GM23338 (cell line): ENCODE measurements around the gene RAB37. TPM values are rescaled to one million over a fixed set of nuclear protein-coding genes. Genes with fewer than 3 reads are reported as not detected.

ENCODE experiments used
- ATAC-seq: fragments of 200-7000 bp; cut with Tn5 transposase; 3 replicates; pipeline ENCODE4 v1.9.1; 2020
- DNase-seq: peaks from one replicate; pipeline ENCODE4 v3.0.0-alpha.2; 2015; ENCODE audit warnings: low spot score
- H2AFZ ChIP-seq: fragments of 200-600 bp; sonication (generic); 2 replicates; pipeline ENCODE4 v1.8.0; 2016; ENCODE audit warnings: antibody characterized with exemption, mild to moderate bottlenecking, moderate library complexity
- H3F3A ChIP-seq: fragments of 200-600 bp; sonication (generic); replicated peaks from 2 replicates; pipeline ENCODE4 v1.8.0; 2017; ENCODE audit warnings: antibody characterized with exemption, mixed run types, low read depth
- H3K27ac ChIP-seq: fragments of 200-600 bp; sonication (generic); 2 replicates; pipeline ENCODE4 v1.6.1; 2016; ENCODE audit warnings: low read depth
- H3K27me3 ChIP-seq: fragments of 200-600 bp; sonication (generic); 2 replicates; pipeline ENCODE4 v1.8.0; 2016; ENCODE audit warnings: mild to moderate bottlenecking, mixed run types, moderate library complexity; ENCODE audit not compliant: insufficient read depth
- H3K36me3 ChIP-seq: fragments of 200-600 bp; sonication (generic); 2 replicates; pipeline ENCODE4 v1.8.0; 2016; ENCODE audit warnings: mild to moderate bottlenecking; ENCODE audit not compliant: insufficient read depth
- H3K4me1 ChIP-seq: fragments of 200-600 bp; sonication (generic); 2 replicates; pipeline ENCODE4 v1.8.0; 2016; ENCODE audit warnings: mild to moderate bottlenecking, moderate library complexity; ENCODE audit not compliant: insufficient read depth
- H3K4me2 ChIP-seq: fragments of 200-600 bp; sonication (generic); 2 replicates; pipeline ENCODE4 v1.7.1; 2017; ENCODE audit warnings: mixed run types
- H3K4me3 ChIP-seq: fragments of 200-600 bp; sonication (generic); 2 replicates; pipeline ENCODE4 v1.6.1; 2016; ENCODE audit warnings: mixed run types
- H3K79me2 ChIP-seq: fragments of 200-600 bp; sonication (generic); replicated peaks from 2 replicates; pipeline ENCODE4 v1.8.0; 2017; ENCODE audit warnings: mild to moderate bottlenecking; ENCODE audit not compliant: insufficient read depth
- H3K9me2 ChIP-seq: fragments of 200-600 bp; sonication (generic); 2 replicates; pipeline ENCODE4 v1.8.0; 2017; ENCODE audit not compliant: insufficient read depth
- H4K20me1 ChIP-seq: fragments of 200-600 bp; sonication (generic); replicated peaks from 2 replicates; pipeline ENCODE4 v1.8.0; 2017; ENCODE audit warnings: mild to moderate bottlenecking; ENCODE audit not compliant: insufficient read depth
- H3K27ac Mint-ChIP-seq: 2 replicates; pipeline ENCODE4 v1.8.0; 2020; ENCODE audit warnings: inconsistent platforms, mild to moderate bottlenecking, moderate library complexity, mixed read lengths
- H3K27me3 Mint-ChIP-seq: 3 replicates; pipeline ENCODE4 v1.8.0; 2022; ENCODE audit warnings: low read depth, mild to moderate bottlenecking, moderate library complexity, mixed read lengths, inconsistent platforms; ENCODE audit not compliant: insufficient read depth, poor library complexity
- H3K36me3 Mint-ChIP-seq: 3 replicates; pipeline ENCODE4 v1.8.0; 2021; ENCODE audit warnings: low read depth, mild to moderate bottlenecking, inconsistent platforms, moderate library complexity, mixed read lengths
- H3K4me1 Mint-ChIP-seq: 3 replicates; pipeline ENCODE4 v1.8.0; 2020; ENCODE audit warnings: mild to moderate bottlenecking, inconsistent platforms, mixed read lengths
- H3K4me3 Mint-ChIP-seq: 3 replicates; pipeline ENCODE4 v1.8.0; 2021; ENCODE audit warnings: moderate library complexity, mild to moderate bottlenecking, inconsistent platforms, mixed read lengths
- H3K9me3 Mint-ChIP-seq: 3 replicates; pipeline ENCODE4 v1.8.0; 2020; ENCODE audit warnings: moderate library complexity, mild to moderate bottlenecking, inconsistent platforms, mixed read lengths
- CREB1 ChIP-seq: fragments of 250-450 bp; sonication (Bioruptor Pico); IDR thresholded peaks from 2 replicates; pipeline ENCODE4 v1.5.0; 2020; ENCODE audit warnings: low read depth, mild to moderate bottlenecking, moderate library complexity
- EZH2 ChIP-seq: fragments of 200-600 bp; sonication (generic); IDR thresholded peaks from one replicate; pipeline ENCODE4 v1.8.0; 2017; ENCODE audit warnings: antibody characterized with exemption, mild to moderate bottlenecking, low read depth; ENCODE audit not compliant: unreplicated experiment
- EZH2phosphoT487 ChIP-seq: fragments of 200-600 bp; sonication (generic); IDR thresholded peaks from one replicate; pipeline ENCODE4 v1.8.1; 2018; ENCODE audit warnings: antibody characterized with exemption; ENCODE audit not compliant: unreplicated experiment
- JUNB ChIP-seq: IDR thresholded peaks from one replicate; pipeline ENCODE4 v1.6.1; 2016; ENCODE audit warnings: antibody characterized with exemption; ENCODE audit not compliant: unreplicated experiment
- NANOG ChIP-seq: IDR thresholded peaks from 2 replicates; pipeline ENCODE4 v1.6.1; 2016; ENCODE audit warnings: antibody characterized with exemption, borderline replicate concordance
- POLR2AphosphoS5 ChIP-seq: IDR thresholded peaks from 2 replicates; pipeline ENCODE4 v1.6.1; 2016; ENCODE audit warnings: antibody characterized with exemption, low read depth
- STAT1 ChIP-seq: IDR thresholded peaks from one replicate; pipeline ENCODE4 v1.6.1; 2016; ENCODE audit warnings: antibody characterized with exemption; ENCODE audit not compliant: unreplicated experiment
- ZNF114 ChIP-seq: fragments of 250-450 bp; sonication (Bioruptor Pico); IDR thresholded peaks from 2 replicates; pipeline ENCODE4 v1.5.0; 2020; ENCODE audit warnings: mild to moderate bottlenecking, moderate library complexity
- ZNF331 ChIP-seq: fragments of 250-450 bp; sonication (Bioruptor Pico); IDR thresholded peaks from 2 replicates; pipeline ENCODE4 v1.5.0; 2020; ENCODE audit warnings: low read depth, mild to moderate bottlenecking, moderate library complexity
- polyA plus RNA-seq: library from polyadenylated mRNA; unstranded; fragments of >200 nt; fragmentation: Nextera tagmentation; extraction: Ambion mirVana; gene quantifications from 2 replicates; pipeline ENCODE4 v1.2.1, GENCODE V29; 2016
- total RNA-seq: library from RNA; depleted of rRNA; stranded (reverse); fragments of >200 nt; shearing (Covaris generic); gene quantifications from 2 replicates; pipeline ENCODE4 v1.2.3, GENCODE V29; 2014
- TF ChIP-seq, protein P1 (sequence below), 2 experiments: fragments of 200-600 bp in 1 of 2; sonication (generic) in 1 of 2; conservative IDR thresholded peaks; 2 replicates each; pipeline versions ENCODE4 v1.5.1 to v1.6.1; 2016 to 2017; ENCODE audit warnings: antibody characterized with exemption in 2 of 2, low read depth in 2 of 2, mild to moderate bottlenecking in 2 of 2, moderate library complexity in 1 of 2
- TF ChIP-seq, protein P2 (sequence below): IDR thresholded peaks from one replicate; pipeline ENCODE4 v1.6.1; 2018; ENCODE audit warnings: antibody characterized with exemption; ENCODE audit not compliant: unreplicated experiment
- TF ChIP-seq, protein P3 (sequence below): IDR thresholded peaks from 2 replicates; pipeline ENCODE4 v1.6.1; 2016; ENCODE audit warnings: antibody characterized with exemption

RAB37 gene
- total and polyA plus RNA-seq, 2 experiments from 2014 or later, result 3.3 to 5.2 TPM

DNA sequence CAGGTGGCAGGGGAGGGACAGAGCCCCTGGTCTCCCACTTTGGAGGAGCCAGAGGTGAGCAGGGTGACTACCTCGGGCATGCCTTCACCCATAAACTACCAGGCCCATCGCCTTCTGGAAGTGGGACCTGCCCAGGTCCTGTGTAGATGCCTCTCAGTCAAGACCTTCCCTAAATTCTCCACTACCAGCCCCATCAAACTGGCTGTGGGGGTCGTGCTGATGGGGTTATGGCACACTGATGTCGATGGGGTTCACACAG, 5.8 kb upstream of the RAB37 start:
- H3K4me3 Mint-ChIP-seq, result no peak overlapping the region
- Histone ChIP-seq H3K36me3 (no peaks in the 10 kb centered on the region), H3K9me2 (no peaks in the 10 kb centered on the region), H3K79me2 (no peaks in the 10 kb centered on the region), H3K4me1 (peaks cover 5% of the 10 kb centered on the region; the same call in 1 of the 2 replicates), H2AFZ (no peak overlapping the region), H3K4me2 (no peak overlapping the region), H4K20me1 (no peaks in the 10 kb centered on the region), H3K4me3 (no peak overlapping the region), H3K27ac (no peak overlapping the region), H3F3A (peaks cover 23% of the 10 kb centered on the region), H3K27me3 (peaks cover 11% of the 10 kb centered on the region; the same call in 1 of the 2 replicates)
- H3K4me1 Mint-ChIP-seq, result peaks cover 7% of the 10 kb centered on the region
- no peak for ATAC-seq
- no peak overlapping the region for H3K27ac Mint-ChIP-seq
- DNase-seq, result no peak
- no peaks in the 10 kb centered on the region for H3K9me3 Mint-ChIP-seq
- TF ChIP-seq, protein P1, sequence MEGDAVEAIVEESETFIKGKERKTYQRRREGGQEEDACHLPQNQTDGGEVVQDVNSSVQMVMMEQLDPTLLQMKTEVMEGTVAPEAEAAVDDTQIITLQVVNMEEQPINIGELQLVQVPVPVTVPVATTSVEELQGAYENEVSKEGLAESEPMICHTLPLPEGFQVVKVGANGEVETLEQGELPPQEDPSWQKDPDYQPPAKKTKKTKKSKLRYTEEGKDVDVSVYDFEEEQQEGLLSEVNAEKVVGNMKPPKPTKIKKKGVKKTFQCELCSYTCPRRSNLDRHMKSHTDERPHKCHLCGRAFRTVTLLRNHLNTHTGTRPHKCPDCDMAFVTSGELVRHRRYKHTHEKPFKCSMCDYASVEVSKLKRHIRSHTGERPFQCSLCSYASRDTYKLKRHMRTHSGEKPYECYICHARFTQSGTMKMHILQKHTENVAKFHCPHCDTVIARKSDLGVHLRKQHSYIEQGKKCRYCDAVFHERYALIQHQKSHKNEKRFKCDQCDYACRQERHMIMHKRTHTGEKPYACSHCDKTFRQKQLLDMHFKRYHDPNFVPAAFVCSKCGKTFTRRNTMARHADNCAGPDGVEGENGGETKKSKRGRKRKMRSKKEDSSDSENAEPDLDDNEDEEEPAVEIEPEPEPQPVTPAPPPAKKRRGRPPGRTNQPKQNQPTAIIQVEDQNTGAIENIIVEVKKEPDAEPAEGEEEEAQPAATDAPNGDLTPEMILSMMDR (conservative IDR thresholded peaks at IDR 0.05; ENCODE audit: low read depth in 2 of 2), result no peak
- TF ChIP-seq NANOG (no peak), POLR2AphosphoS5 (no peak), JUNB (no peak), STAT1 (no peak), ZNF114 (no peak), ZNF331 (no peak)
- peaks cover 12% of the 10 kb centered on the region for H3K27me3 Mint-ChIP-seq
- H3K36me3 Mint-ChIP-seq, result no peaks in the 10 kb centered on the region

DNA sequence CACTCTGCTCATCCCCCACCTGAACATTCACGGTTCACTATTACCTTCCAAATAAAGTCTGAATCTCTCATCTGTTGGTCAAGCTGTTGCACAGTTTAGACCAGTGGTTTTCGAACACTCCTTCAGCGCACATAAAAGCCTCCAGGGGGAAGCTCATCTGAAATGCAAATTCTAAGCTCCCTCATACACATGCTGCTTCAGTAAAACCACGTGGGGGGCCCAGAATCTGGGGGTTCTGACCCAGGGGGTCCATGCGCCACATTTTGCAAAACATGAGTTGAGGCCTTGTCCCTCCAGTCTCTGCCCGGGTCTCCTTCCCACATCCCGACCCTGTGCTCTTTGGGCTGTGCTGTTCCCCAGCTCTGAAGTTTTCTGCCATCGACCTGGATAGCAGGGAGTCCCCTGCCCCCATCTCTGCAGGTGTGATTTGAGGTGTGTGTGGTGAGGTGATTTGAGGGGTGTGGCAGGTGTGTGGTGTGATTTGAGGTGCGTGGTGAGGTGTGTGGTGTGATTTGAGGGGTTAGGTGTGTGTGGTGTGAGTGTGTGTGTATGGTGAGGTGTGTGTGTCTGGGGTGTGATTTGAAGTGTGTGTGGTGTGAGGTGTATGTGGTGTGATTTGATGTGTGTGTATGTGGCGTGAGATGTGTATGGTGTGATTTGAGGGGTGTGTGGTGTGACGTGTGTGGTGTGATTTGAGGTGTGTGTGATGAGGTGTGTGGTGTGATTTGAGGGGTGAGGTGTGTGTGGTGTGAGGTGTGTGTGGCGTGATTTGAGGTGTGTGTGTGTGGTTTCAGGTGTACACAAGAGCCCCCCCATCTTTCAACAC, 4.8 kb upstream of the RAB37 start:
- peaks cover 11% of the 10 kb centered on the region; the same call in 1 of the 2 replicates for H3K27me3 ChIP-seq
- DNase-seq (no peak), ATAC-seq (no peak)
- H3K36me3 ChIP-seq, result no peaks in the 10 kb centered on the region
- no peak overlapping the region for H3K4me3 ChIP-seq
- no peak overlapping the region for H3K27ac Mint-ChIP-seq
- no peaks in the 10 kb centered on the region for H3K36me3 Mint-ChIP-seq
- H3K9me3 Mint-ChIP-seq, result no peaks in the 10 kb centered on the region
- no peak overlapping the region for H3K4me3 Mint-ChIP-seq
- H3F3A ChIP-seq, result peaks cover 23% of the 10 kb centered on the region
- no peaks in the 10 kb centered on the region for H4K20me1 ChIP-seq
- H3K27me3 Mint-ChIP-seq, result peaks cover 13% of the 10 kb centered on the region
- no peaks in the 10 kb centered on the region for H3K79me2 ChIP-seq
- no peak overlapping the region for H3K4me2 ChIP-seq
- no peak overlapping the region for H3K27ac ChIP-seq
- H3K4me1 Mint-ChIP-seq, result peaks cover 8% of the 10 kb centered on the region
- no peak overlapping the region for H2AFZ ChIP-seq
- peaks cover 5% of the 10 kb centered on the region; the same call in 1 of the 2 replicates for H3K4me1 ChIP-seq
- no peaks in the 10 kb centered on the region for H3K9me2 ChIP-seq
- no peak for TF ChIP-seq CREB1
- no peak for TF ChIP-seq ZNF114
- TF ChIP-seq JUNB, result no peak
- no peak for TF ChIP-seq EZH2
- TF ChIP-seq, protein P2, sequence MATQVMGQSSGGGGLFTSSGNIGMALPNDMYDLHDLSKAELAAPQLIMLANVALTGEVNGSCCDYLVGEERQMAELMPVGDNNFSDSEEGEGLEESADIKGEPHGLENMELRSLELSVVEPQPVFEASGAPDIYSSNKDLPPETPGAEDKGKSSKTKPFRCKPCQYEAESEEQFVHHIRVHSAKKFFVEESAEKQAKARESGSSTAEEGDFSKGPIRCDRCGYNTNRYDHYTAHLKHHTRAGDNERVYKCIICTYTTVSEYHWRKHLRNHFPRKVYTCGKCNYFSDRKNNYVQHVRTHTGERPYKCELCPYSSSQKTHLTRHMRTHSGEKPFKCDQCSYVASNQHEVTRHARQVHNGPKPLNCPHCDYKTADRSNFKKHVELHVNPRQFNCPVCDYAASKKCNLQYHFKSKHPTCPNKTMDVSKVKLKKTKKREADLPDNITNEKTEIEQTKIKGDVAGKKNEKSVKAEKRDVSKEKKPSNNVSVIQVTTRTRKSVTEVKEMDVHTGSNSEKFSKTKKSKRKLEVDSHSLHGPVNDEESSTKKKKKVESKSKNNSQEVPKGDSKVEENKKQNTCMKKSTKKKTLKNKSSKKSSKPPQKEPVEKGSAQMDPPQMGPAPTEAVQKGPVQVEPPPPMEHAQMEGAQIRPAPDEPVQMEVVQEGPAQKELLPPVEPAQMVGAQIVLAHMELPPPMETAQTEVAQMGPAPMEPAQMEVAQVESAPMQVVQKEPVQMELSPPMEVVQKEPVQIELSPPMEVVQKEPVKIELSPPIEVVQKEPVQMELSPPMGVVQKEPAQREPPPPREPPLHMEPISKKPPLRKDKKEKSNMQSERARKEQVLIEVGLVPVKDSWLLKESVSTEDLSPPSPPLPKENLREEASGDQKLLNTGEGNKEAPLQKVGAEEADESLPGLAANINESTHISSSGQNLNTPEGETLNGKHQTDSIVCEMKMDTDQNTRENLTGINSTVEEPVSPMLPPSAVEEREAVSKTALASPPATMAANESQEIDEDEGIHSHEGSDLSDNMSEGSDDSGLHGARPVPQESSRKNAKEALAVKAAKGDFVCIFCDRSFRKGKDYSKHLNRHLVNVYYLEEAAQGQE, result no peak
- no peak for TF ChIP-seq NANOG
- TF ChIP-seq EZH2phosphoT487, result no peak
- TF ChIP-seq, protein P3, sequence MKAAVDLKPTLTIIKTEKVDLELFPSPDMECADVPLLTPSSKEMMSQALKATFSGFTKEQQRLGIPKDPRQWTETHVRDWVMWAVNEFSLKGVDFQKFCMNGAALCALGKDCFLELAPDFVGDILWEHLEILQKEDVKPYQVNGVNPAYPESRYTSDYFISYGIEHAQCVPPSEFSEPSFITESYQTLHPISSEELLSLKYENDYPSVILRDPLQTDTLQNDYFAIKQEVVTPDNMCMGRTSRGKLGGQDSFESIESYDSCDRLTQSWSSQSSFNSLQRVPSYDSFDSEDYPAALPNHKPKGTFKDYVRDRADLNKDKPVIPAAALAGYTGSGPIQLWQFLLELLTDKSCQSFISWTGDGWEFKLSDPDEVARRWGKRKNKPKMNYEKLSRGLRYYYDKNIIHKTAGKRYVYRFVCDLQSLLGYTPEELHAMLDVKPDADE, result no peak
- no peak for TF ChIP-seq POLR2AphosphoS5
- TF ChIP-seq ZNF331, result no peak
- TF ChIP-seq, protein P1 (conservative IDR thresholded peaks at IDR 0.05; ENCODE audit: low read depth in 2 of 2), result no peak
- no peak for TF ChIP-seq STAT1
